Muscle of leg (tissue), 11 donors: ENCODE measurements around the gene NOS1AP. TPM values are rescaled to one million over a fixed set of nuclear protein-coding genes. Genes with fewer than 3 reads are reported as not detected.
"Not testable (repeated sequence)": the region's sequence is repeated elsewhere in the genome, so short reads cannot be mapped to it uniquely, and the experiment has no call there.

Experiments
- DNase-seq: peaks from one replicate; pipeline ENCODE4 v3.0.0; 2013
- H3K27ac ChIP-seq: one replicate; pipeline ENCODE4 v1.5.1; 2013; ENCODE audit warnings: mild to moderate bottlenecking, low read length, control low read depth
- H3K27me3 ChIP-seq: one replicate; pipeline ENCODE4 v1.6.1; 2013; ENCODE audit warnings: low read length; ENCODE audit not compliant: control insufficient read depth, insufficient read depth
- H3K36me3 ChIP-seq: one replicate; pipeline ENCODE4 v1.6.1; 2013; ENCODE audit warnings: low read length; ENCODE audit not compliant: control insufficient read depth, insufficient read depth
- H3K4me1 ChIP-seq: one replicate; pipeline ENCODE4 v1.6.1; 2013; ENCODE audit warnings: low read length; ENCODE audit not compliant: control insufficient read depth, insufficient read depth
- H3K4me3 ChIP-seq: one replicate; pipeline ENCODE4 v1.5.1; 2013; ENCODE audit warnings: low read length, control low read depth
- H3K9me3 ChIP-seq: replicated peaks from 2 replicates; pipeline ENCODE4 v1.6.1; 2013; ENCODE audit warnings: low read depth, low read length; ENCODE audit not compliant: control insufficient read depth
- WGBS: methylation state at CpG from one replicate; pipeline ENCODE4 v1.1.5; 2013; ENCODE audit warnings: missing lambda C conversion rate; ENCODE audit not compliant: insufficient coverage; 5-methylcytosine and 5-hydroxymethylcytosine counted together
- polyA plus RNA-seq, 8 donors: library from polyadenylated mRNA; unstranded; fragments of 120-200 nt; gene quantifications; one replicate each; pipeline versions ENCODE4 v1.2.1 to v1.2.3, GENCODE V29; 2013; ENCODE audit warnings: inconsistent platforms in 1 of 8, low replicate concordance in 1 of 8; ENCODE audit not compliant: insufficient read length in 8 of 8, insufficient read depth in 1 of 8
- total RNA-seq: library from RNA; stranded (reverse); fragments of 120-200 nt; gene quantifications from one replicate; pipeline ENCODE4 v1.2.4, GENCODE V29; 2013

NOS1AP gene
- total and polyA plus RNA-seq, 9 donors: 0.40 to 1.8 (median 0.88) TPM

GRCh38 chr1:162172311-162173102 lies 103.0 kb downstream of the NOS1AP start:
- Histone ChIP-seq H3K36me3 (no peaks in the 10 kb centered on the region), H3K27ac (no peak overlapping the region), H3K27me3 (no peaks in the 10 kb centered on the region), H3K9me3 (no peaks in the 10 kb centered on the region), H3K4me1 (peaks cover 17% of the 10 kb centered on the region), H3K4me3 (no peak overlapping the region)
- no CpG with 5 or more reads among the region's 2 CpGs for WGBS
- no peak for DNase-seq

DNA sequence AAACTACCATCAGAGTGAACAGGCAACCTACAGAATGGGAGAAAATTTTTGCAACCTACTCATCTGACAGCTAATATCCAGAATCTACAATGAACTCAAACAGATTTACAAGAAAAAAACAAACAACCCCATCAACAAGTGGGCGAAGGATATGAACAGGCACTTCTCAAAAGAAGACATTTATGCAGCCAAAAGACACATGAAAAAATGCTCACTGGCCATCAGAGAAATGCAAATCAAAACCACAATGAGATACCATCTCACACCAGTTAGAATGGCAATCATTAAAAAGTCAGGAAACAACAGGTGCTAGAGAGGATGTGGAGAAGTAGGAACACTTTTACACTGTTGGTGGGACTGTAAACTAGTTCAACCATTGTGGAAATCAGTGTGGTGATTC lies 104.1 kb downstream of the NOS1AP start:
- no CpG with 5 or more reads among the region's 1 CpG for WGBS
- H3K4me3 ChIP-seq, H3K36me3 ChIP-seq: not testable (repeated sequence)

DNA sequence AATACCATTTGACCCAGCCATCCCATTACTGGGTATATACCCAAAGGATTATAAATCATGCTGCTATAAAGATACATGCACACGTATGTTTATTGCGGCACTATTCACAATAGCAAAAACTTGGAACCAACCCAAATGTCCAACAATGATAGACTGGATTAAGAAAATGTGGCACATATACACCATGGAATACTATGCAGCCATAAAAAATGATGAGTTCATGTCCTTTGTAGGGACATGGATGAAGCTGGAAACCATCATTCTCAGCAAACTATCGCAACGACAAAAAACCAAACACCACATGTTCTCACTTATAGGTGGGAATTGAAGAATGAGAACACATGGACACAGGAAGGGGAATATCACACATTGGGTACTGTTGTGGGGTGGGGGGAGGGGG lies 104.5 kb downstream of the NOS1AP start:
- DNase-seq, H3K4me1 ChIP-seq, H3K27me3 ChIP-seq, H3K9me3 ChIP-seq, H3K36me3 ChIP-seq, H3K27ac ChIP-seq, H3K4me3 ChIP-seq: not testable (repeated sequence)
- no CpG with 5 or more reads among the region's 4 CpGs for WGBS

More for the DNA sequence above, 104.1 kb downstream of the NOS1AP start:
- H3K27me3 ChIP-seq, DNase-seq, H3K9me3 ChIP-seq, H3K27ac ChIP-seq: not testable (repeated sequence)
- H3K4me1 ChIP-seq: peaks cover 11% of the 10 kb centered on the region

- Histone ChIP-seq H3K27me3 (no peaks in the 10 kb centered on the region), H3K4me3 (no peak overlapping the region), H3K9me3 (no peaks in the 10 kb centered on the region), H3K27ac (no peak overlapping the region), H3K36me3 (no peaks in the 10 kb centered on the region), H3K4me1 (no peaks in the 10 kb centered on the region)
- WGBS: 73% methylated on average over 3 of the region's 9 CpGs
- no peak for DNase-seq
Measured at GRCh38 chr1:162175379-162176081, 106.0 kb downstream of the NOS1AP start.

GRCh38 chr1:162177126-162177525 lies 107.6 kb downstream of the NOS1AP start:
- DNase-seq: no peak
- H3K4me3 ChIP-seq: no peak overlapping the region
- no peaks in the 10 kb centered on the region for H3K27me3 ChIP-seq
- 78% methylated on average over 4 of the region's 6 CpGs for WGBS
- no peaks in the 10 kb centered on the region for H3K36me3 ChIP-seq
- H3K27ac ChIP-seq: no peak overlapping the region
- no peaks in the 10 kb centered on the region for H3K9me3 ChIP-seq
- H3K4me1 ChIP-seq: no peaks in the 10 kb centered on the region

- no peaks in the 10 kb centered on the region for H3K9me3 ChIP-seq
- WGBS: 67% methylated on average over 3 of the region's 4 CpGs
Measured at GRCh38 chr1:162178432-162178831, 108.9 kb downstream of the NOS1AP start.

DNA sequence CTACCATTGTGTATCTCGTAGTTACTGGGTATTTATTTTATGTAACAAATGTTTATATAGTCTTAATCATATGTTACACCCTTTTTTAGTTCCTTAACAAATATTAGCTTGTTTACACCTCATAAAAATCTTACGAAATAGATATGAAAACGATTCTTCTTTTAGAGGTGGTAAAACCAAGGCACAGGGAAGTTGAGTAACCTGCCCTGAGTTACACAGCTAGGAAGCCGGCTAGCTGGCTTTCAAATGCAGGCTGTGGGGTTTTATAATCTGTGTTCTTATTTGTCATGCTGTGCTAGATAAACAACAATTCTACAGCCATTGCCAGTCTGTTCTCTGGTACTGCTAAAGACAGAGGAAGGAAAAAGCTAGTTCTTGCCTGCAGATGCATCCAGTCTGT lies 109.6 kb downstream of the NOS1AP start:
- Histone ChIP-seq H3K9me3 (no peaks in the 10 kb centered on the region), H3K27ac (no peak overlapping the region), H3K4me1 (no peaks in the 10 kb centered on the region), H3K27me3 (no peaks in the 10 kb centered on the region), H3K36me3 (no peaks in the 10 kb centered on the region), H3K4me3 (no peak overlapping the region)
- DNase-seq: no peak
- no CpG with 5 or more reads among the region's 4 CpGs for WGBS

More at GRCh38 chr1:162178432-162178831, 108.9 kb downstream of the NOS1AP start:
- Histone ChIP-seq H3K4me3 (no peak overlapping the region), H3K36me3 (no peaks in the 10 kb centered on the region), H3K27me3 (no peaks in the 10 kb centered on the region), H3K4me1 (no peaks in the 10 kb centered on the region), H3K27ac (no peak overlapping the region)
- no peak for DNase-seq

DNA sequence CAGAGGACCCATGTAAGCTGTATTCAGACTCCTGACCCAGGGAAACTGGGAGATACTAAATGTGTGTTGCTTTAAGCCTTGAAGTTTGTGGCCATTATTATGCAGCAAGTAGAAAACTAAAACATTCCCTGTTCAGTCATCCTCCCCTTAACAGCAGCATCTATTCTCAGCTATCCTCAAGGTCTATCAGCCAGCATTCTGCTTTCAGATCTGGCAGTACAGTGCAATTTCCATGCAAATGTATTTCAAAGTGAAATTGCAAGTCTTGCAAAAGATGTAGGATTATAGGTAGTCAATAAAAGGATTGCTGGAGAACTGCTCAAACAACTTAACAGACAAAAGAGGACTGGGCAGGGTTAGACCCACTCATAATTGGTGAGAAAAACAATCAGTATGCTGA lies 111.3 kb downstream of the NOS1AP start:
- DNase-seq: no peak

DNA sequence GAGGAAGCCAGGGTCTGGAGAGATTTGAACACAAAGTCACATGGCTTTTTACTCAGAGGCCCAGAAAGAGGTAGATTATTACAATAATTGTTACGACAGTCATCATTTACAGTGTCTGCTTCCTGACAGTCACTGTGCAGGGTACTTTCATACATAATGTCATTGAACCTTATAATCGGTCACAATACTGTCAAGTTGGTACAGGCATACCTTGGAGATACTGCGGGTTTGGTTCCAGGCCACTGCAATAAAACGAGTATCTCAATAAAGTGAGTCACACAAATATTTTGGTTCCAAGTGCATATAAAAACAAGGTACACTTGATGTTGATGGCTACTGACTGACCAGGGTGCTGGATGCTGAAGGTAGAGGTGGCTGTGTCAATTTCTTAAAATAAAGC lies 112.6 kb downstream of the NOS1AP start:
- Histone ChIP-seq H3K4me3 (no peak overlapping the region), H3K4me1 (no peaks in the 10 kb centered on the region), H3K27ac (no peak overlapping the region), H3K9me3 (no peaks in the 10 kb centered on the region), H3K36me3 (no peaks in the 10 kb centered on the region), H3K27me3 (no peaks in the 10 kb centered on the region)
- WGBS: no CpG with 5 or more reads among the region's 4 CpGs
- no peak for DNase-seq

More for the DNA sequence above, 111.3 kb downstream of the NOS1AP start:
- Histone ChIP-seq H3K9me3 (no peaks in the 10 kb centered on the region), H3K27ac (no peak overlapping the region), H3K27me3 (no peaks in the 10 kb centered on the region), H3K4me1 (no peaks in the 10 kb centered on the region), H3K4me3 (no peak overlapping the region), H3K36me3 (no peaks in the 10 kb centered on the region)

DNA sequence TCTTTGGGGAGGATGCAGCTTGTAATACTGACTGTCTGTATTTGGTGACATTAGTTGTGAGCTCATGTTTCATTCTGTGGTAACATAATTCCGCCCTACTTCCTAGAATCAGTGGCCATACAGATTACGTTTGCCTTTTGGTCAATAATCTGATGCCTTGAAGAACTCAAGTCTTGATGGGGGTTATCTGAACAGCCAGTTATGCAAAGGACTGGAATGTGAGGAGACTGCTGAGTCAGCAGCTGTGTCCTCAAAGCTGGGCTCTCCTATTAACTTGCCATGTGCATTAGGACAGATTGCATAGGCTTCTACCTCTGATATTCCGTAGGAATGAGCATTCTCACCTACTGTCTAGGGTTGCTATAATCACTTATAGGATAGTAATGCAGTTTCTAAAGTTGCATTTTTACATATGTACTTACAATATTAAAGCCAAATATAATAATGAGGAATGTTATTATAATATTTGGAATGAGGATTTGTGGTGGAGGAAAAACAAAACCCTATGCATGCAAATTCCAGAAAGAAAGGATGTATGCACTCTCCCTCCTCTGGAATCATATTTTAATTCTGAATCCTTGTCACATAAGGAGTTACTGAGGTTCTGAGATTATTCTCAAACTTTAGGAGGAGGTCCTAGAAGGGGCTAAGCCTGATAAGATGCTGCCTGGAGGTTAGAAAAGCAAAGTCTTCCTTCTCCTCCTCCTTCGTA lies 116.0 kb downstream of the NOS1AP start:
- Histone ChIP-seq H3K36me3 (no peaks in the 10 kb centered on the region), H3K27me3 (no peaks in the 10 kb centered on the region), H3K9me3 (no peaks in the 10 kb centered on the region), H3K27ac (no peak overlapping the region), H3K4me1 (no peaks in the 10 kb centered on the region), H3K4me3 (no peak overlapping the region)
- DNase-seq: no peak
- WGBS: 60% methylated on average over 1 of the region's 4 CpGs
